Activated CD8-positive, alpha-beta T cell treated with anti-CD3 and anti-CD28 coated beads for 36 hours (primary cell): ENCODE results near the gene ST6GALNAC5. TPM values are rescaled to one million over a fixed set of nuclear protein-coding genes. Genes with fewer than 3 reads are reported as not detected.

Source experiments
- ATAC-seq: fragments of 200-7000 bp; cut with Tn5 transposase; one replicate; pipeline ENCODE4 v1.10.0; 2021; ENCODE audit warnings: mild to moderate bottlenecking, moderate library complexity
- CTCF ChIA-PET: fragments of 350-600 bp; sonication (Branson Sonifier 250); formaldehyde crosslinking; loops from one replicate; lab custom pipeline; 2021; ENCODE audit warnings: antibody characterized with exemption; lab: Charles Lee
- POLR2A ChIA-PET: fragments of 350-600 bp; sonication (Branson Sonifier 250); formaldehyde crosslinking; loops from one replicate; lab custom pipeline; 2021; ENCODE audit warnings: antibody characterized with exemption; lab: Charles Lee
- DNase-seq: peaks from one replicate; pipeline ENCODE4 v3.0.0-alpha.2; 2020
- H3K27ac Mint-ChIP-seq: one replicate; pipeline ENCODE4 v1.8.0; 2021; ENCODE audit warnings: mild to moderate bottlenecking, mixed read lengths
- H3K27me3 Mint-ChIP-seq: one replicate; pipeline ENCODE4 v1.8.0; 2021; ENCODE audit warnings: mixed read lengths
- H3K36me3 Mint-ChIP-seq: one replicate; pipeline ENCODE4 v1.8.0; 2021; ENCODE audit warnings: low read depth, mixed read lengths
- H3K4me1 Mint-ChIP-seq: one replicate; pipeline ENCODE4 v1.8.0; 2021; ENCODE audit warnings: low read depth, mixed read lengths
- H3K4me3 Mint-ChIP-seq: one replicate; pipeline ENCODE4 v1.8.0; 2021; ENCODE audit warnings: mild to moderate bottlenecking, moderate library complexity, mixed read lengths
- H3K9me3 Mint-ChIP-seq: one replicate; pipeline ENCODE4 v1.8.0; 2021; ENCODE audit warnings: mixed read lengths
- CTCF ChIP-seq: fragments of 200-600 bp; IDR thresholded peaks from one replicate; pipeline ENCODE4 v1.8.0; 2022; ENCODE audit warnings: antibody characterized with exemption, mild to moderate bottlenecking
- intact Hi-C: fragments of 100-400 bp; cut with micrococcal nuclease; formaldehyde crosslinking; loops from one replicate; pipeline ENCODE4 v1.10.0; 2022
- total RNA-seq, 2 experiments: library from RNA; stranded (reverse); gene quantifications; one replicate each; pipeline ENCODE4 v1.2.3, GENCODE V29; 2021

ST6GALNAC5 gene
- total RNA-seq, 2 experiments from 2014 or later = not detected

- ATAC-seq = no peak
- Mint-ChIP-seq H3K4me1 (no peaks in the 10 kb centered on the region), H3K27me3 (no peaks in the 10 kb centered on the region), H3K4me3 (no peak overlapping the region), H3K9me3 (no peaks in the 10 kb centered on the region), H3K36me3 (no peaks in the 10 kb centered on the region), H3K27ac (no peak overlapping the region)
- TF ChIP-seq CTCF = no peak
- intact Hi-C loops = no loop called here
- CTCF ChIA-PET = no interaction called here
- DNase-seq = no peak
- POLR2A ChIA-PET = no interaction called here
These were observed 154.5 kb downstream of the ST6GALNAC5 start for GRCh38 chr1:77021732-77022131.

GRCh38 chr1:77024500-77024899 is 157.2 kb downstream of the ST6GALNAC5 start:
- TF ChIP-seq CTCF = no peak
- no peak for ATAC-seq
- Mint-ChIP-seq H3K27ac (no peak overlapping the region), H3K4me1 (no peaks in the 10 kb centered on the region), H3K27me3 (peaks cover 5% of the 10 kb centered on the region), H3K36me3 (no peaks in the 10 kb centered on the region), H3K9me3 (no peaks in the 10 kb centered on the region), H3K4me3 (no peak overlapping the region)
- intact Hi-C loops = no loop called here
- DNase-seq = no peak
- POLR2A ChIA-PET = no interaction called here
- CTCF ChIA-PET = no interaction called here

DNA sequence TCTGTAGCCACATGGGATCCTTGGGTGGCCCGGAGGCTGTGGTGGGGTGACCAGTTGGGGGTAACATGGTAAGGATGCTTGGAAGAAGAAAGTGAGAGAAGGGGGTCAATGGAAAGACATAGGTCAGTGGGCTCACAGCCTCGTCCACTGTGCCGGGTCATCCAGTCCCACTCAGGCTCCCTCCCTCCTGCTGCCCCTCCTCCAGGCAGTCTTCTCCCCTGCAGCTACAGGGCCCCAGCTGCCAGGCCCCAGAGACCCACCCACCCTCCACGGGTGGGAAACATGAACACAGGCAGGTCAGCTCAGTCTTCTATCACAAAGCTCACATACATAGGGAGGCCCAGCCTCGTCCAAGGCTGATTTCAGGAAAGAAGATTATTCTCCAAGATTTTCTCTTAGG is 158.3 kb downstream of the ST6GALNAC5 start:
- H3K36me3 Mint-ChIP-seq = no peaks in the 10 kb centered on the region
- POLR2A ChIA-PET = no interaction called here
- no peaks in the 10 kb centered on the region for H3K9me3 Mint-ChIP-seq
- H3K27ac Mint-ChIP-seq = no peak overlapping the region
- ATAC-seq (no peak), DNase-seq (no peak)
- CTCF ChIA-PET = no interaction called here
- H3K27me3 Mint-ChIP-seq = peaks cover 5% of the 10 kb centered on the region
- TF ChIP-seq CTCF = no peak
- no peaks in the 10 kb centered on the region for H3K4me1 Mint-ChIP-seq
- no peak overlapping the region for H3K4me3 Mint-ChIP-seq
- intact Hi-C loops = no loop called here

DNA sequence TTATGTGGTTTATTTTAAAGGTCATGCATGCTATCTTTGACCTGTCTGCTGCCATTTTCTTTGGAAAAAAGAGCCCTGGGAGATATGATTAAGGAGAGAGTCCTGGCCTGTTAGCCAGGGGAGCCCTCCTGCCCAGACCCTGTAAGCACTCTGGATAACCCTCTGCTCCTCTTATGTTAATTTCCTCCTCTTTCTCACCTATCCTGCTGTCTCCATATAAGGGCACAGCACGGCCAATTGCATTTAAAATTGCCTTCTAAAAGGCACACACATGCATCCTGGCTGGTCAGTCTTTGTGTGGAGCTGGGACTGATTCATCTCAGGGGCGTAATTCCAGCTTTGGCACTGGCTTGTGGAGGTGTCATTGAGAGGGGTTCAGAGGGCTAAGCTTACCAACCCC is 158.9 kb downstream of the ST6GALNAC5 start:
- ATAC-seq (no peak), DNase-seq (no peak)
- Mint-ChIP-seq H3K4me1 (no peaks in the 10 kb centered on the region), H3K27me3 (peaks cover 5% of the 10 kb centered on the region), H3K9me3 (no peaks in the 10 kb centered on the region), H3K27ac (no peak overlapping the region), H3K4me3 (no peak overlapping the region), H3K36me3 (no peaks in the 10 kb centered on the region)
- CTCF ChIA-PET = no interaction called here
- intact Hi-C loops = no loop called here
- POLR2A ChIA-PET = no interaction called here
- no peak for TF ChIP-seq CTCF

DNA sequence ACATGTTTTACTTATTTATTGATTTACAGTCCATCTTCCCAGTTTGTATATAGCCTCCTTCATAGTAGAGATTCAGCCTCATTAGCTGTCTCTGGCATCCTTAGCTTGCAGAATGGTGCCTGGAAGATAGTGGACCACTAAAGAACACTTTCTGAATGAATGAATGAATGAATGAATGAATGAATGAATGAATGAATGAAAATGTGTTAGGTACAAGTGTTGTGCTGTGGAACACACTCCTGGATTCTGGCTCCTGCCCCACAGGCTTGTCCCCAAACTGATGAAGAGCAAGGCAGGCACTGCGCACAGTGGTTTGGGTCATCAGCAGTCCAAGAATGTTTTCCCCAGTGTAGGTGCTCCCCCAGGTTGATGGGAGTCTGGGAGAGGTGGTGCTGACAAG is 159.4 kb downstream of the ST6GALNAC5 start:
- Mint-ChIP-seq H3K4me1 (no peaks in the 10 kb centered on the region), H3K27ac (no peak overlapping the region), H3K4me3 (no peak overlapping the region), H3K36me3 (no peaks in the 10 kb centered on the region), H3K9me3 (no peaks in the 10 kb centered on the region), H3K27me3 (peaks cover 5% of the 10 kb centered on the region)
- CTCF ChIA-PET = no interaction called here
- DNase-seq (no peak), ATAC-seq (no peak)
- POLR2A ChIA-PET = no interaction called here
- no peak for TF ChIP-seq CTCF
- intact Hi-C loops = no loop called here
